Measurements from ENCODE around the gene TFF3.
A peak's percentile ranks its signal among the peaks of the same experiment; 100 is the strongest.

Gene TFF3

GRCh38 chr21:42308914-42309752 lies 6.1 kb downstream of the TFF3 start:
- no peak for DNase-seq
- in situ Hi-C loops (cut with MboI; ENCODE audit: low pct_unique_long_range_greater_than_20kb, low sequenced_read_pairs) = no loop called here

GRCh38 chr21:42308161-42308913 lies 6.9 kb downstream of the TFF3 start:
- no peak for DNase-seq
- in situ Hi-C loops (cut with MboI; ENCODE audit: low pct_unique_long_range_greater_than_20kb, low sequenced_read_pairs) = no loop called here

GRCh38 chr21:42307106-42307505 lies 8.1 kb downstream of the TFF3 start:
- in situ Hi-C loops (cut with MboI; ENCODE audit: low pct_unique_long_range_greater_than_20kb, low sequenced_read_pairs) = no loop called here
- no peak for DNase-seq

GRCh38 chr21:42306366-42307035 lies 8.7 kb downstream of the TFF3 start:
- DNase-seq = no peak
- in situ Hi-C loops (cut with MboI; ENCODE audit: low pct_unique_long_range_greater_than_20kb, low sequenced_read_pairs) = no loop called here

GRCh38 chr21:42305707-42306147 lies 9.5 kb downstream of the TFF3 start:
- DNase-seq = no peak
- in situ Hi-C loops (cut with MboI; ENCODE audit: low pct_unique_long_range_greater_than_20kb, low sequenced_read_pairs) = no loop called here

GRCh38 chr21:42304556-42305454 lies 10.4 kb downstream of the TFF3 start:
- DNase-seq = no peak
- in situ Hi-C loops (cut with MboI; ENCODE audit: low pct_unique_long_range_greater_than_20kb, low sequenced_read_pairs) = no loop called here

GRCh38 chr21:42303443-42303842 lies 11.8 kb downstream of the TFF3 start:
- in situ Hi-C loops (cut with MboI; ENCODE audit: low pct_unique_long_range_greater_than_20kb, low sequenced_read_pairs) = no loop called here
- DNase-seq = no peak

- DNase-seq = no peak
- in situ Hi-C loops (cut with MboI; ENCODE audit: low pct_unique_long_range_greater_than_20kb, low sequenced_read_pairs) = no loop called here
Observed at GRCh38 chr21:42302794-42303193, 12.4 kb downstream of the TFF3 start.

- no peak for DNase-seq
- in situ Hi-C loops (cut with MboI; ENCODE audit: low pct_unique_long_range_greater_than_20kb, low sequenced_read_pairs) = no loop called here
Observed at GRCh38 chr21:42302076-42302650, 13.0 kb downstream of the TFF3 start.

- in situ Hi-C loops (cut with MboI; ENCODE audit: low pct_unique_long_range_greater_than_20kb, low sequenced_read_pairs) = no loop called here
- no peak for DNase-seq
Observed at GRCh38 chr21:42301371-42302075, 13.7 kb downstream of the TFF3 start.

- DNase-seq = no peak
- in situ Hi-C loops (cut with MboI; ENCODE audit: low pct_unique_long_range_greater_than_20kb, low sequenced_read_pairs) = no loop called here
Observed at GRCh38 chr21:42300956-42301355, 14.3 kb downstream of the TFF3 start.

- in situ Hi-C loops (cut with MboI; ENCODE audit: low pct_unique_long_range_greater_than_20kb, low sequenced_read_pairs) = no loop called here
- DNase-seq = no peak
Observed at GRCh38 chr21:42300045-42300583, 15.1 kb downstream of the TFF3 start.

GRCh38 chr21:42299324-42300044 lies 15.7 kb downstream of the TFF3 start:
- peak; percentile 5 for DNase-seq
- in situ Hi-C loops (cut with MboI; ENCODE audit: low pct_unique_long_range_greater_than_20kb, low sequenced_read_pairs) = no loop called here

GRCh38 chr21:42298657-42299056 lies 16.6 kb downstream of the TFF3 start:
- no peak for DNase-seq
- in situ Hi-C loops (cut with MboI; ENCODE audit: low pct_unique_long_range_greater_than_20kb, low sequenced_read_pairs) = no loop called here

GRCh38 chr21:42298237-42298636 lies 17.0 kb downstream of the TFF3 start:
- in situ Hi-C loops (cut with MboI; ENCODE audit: low pct_unique_long_range_greater_than_20kb, low sequenced_read_pairs) = no loop called here
- DNase-seq = no peak

GRCh38 chr21:42297377-42297776 lies 17.8 kb downstream of the TFF3 start:
- DNase-seq = no peak
- in situ Hi-C loops (cut with MboI; ENCODE audit: low pct_unique_long_range_greater_than_20kb, low sequenced_read_pairs) = no loop called here

GRCh38 chr21:42296501-42296900 lies 18.7 kb downstream of the TFF3 start:
- in situ Hi-C loops (cut with MboI; ENCODE audit: low pct_unique_long_range_greater_than_20kb, low sequenced_read_pairs) = no loop called here
- no peak for DNase-seq
